Measurements from ENCODE around the gene FGF11. TPM values are rescaled to one million over a fixed set of nuclear protein-coding genes. Genes with fewer than 3 reads are reported as not detected.
"Not testable (repeated sequence)": the region's sequence is repeated elsewhere in the genome, so short reads cannot be mapped to it uniquely, and the experiment has no call there.

Gene FGF11
- polyA plus RNA-seq, 2 of the 4 experiments (the other 2 are of a cell fraction) = 1.4 to 1.8 TPM

- WGBS (ENCODE audit: missing lambda C conversion rate) = 69% methylated on average over 6 of the region's 6 CpGs
- ChIA-PET CTCF (interaction anchor here (1.1 kb wide), 1 partner anchor 107 kb away, joined by 3 read pairs; no protein-coding TSS in a partner anchor), POLR2A (interaction anchor here (2.7 kb wide), 1 partner anchor 79 kb away, joined by 23 read pairs; the partner anchor contains the start of gene TMEM256)
- peak overlapping the region; percentile 98 for H3K4me2 ChIP-seq
- peak overlapping the region; percentile 91 to 97 for H3K27ac ChIP-seq
- H3K9me3 ChIP-seq; DNase-seq (ENCODE audit: low read depth in 1 of 2, low spot score in 1 of 2); ATAC-seq; FAIRE-seq: not testable (repeated sequence)
- peaks cover 45% of the 10 kb centered on the region for H3K4me1 ChIP-seq
- H3K4me3 ChIP-seq = peak overlapping the region; percentile 70; the same call in 2 of the 3 replicates
Observed at GRCh38 chr17:7482742-7483088, 43.4 kb downstream of the FGF11 start.

- Histone ChIP-seq H3K9me3 (no peaks in the 10 kb centered on the region), H3K4me2 (peak overlapping the region; percentile 98), H3K4me3 (peak overlapping the region; percentile 70), H3K27ac (peak overlapping the region; percentile 91 to 97), H3K4me1 (peaks cover 40% of the 10 kb centered on the region)
- ChIA-PET CTCF (interaction anchor here (0.6 to 4.9 kb wide), 4 partner anchors 21 to 852 kb away, joined by 3 to 30 read pairs (median 6); partner anchors contain the start of gene TMEM95), POLR2A (interaction anchor here (0.5 to 3.6 kb wide), 35 partner anchors 8 to 671 kb away, joined by 3 to 33 read pairs (median 5); partner anchors contain the start of genes CD68, CHRNB1, PLSCR3 and SENP3)
- DNase-seq (ENCODE audit: low read depth in 1 of 2, low spot score in 1 of 2) = peak; percentile 96
- 4% methylated on average over 38 of the region's 38 CpGs for WGBS (ENCODE audit: missing lambda C conversion rate)
- no peak for TF ChIP-seq PBX3 (IDR thresholded peaks at IDR 0.05)
- TF ChIP-seq MAFK (IDR thresholded peaks at IDR 0.05; ENCODE audit: partially characterized antibody) = peak; percentile 53
- peak; percentile 74 for TF ChIP-seq TP53 (CRISPR knock-in tag; IDR thresholded peaks at IDR 0.05)
- no peak for TF ChIP-seq RFX5 (IDR thresholded peaks at IDR 0.05)
- TF ChIP-seq, protein P1, sequence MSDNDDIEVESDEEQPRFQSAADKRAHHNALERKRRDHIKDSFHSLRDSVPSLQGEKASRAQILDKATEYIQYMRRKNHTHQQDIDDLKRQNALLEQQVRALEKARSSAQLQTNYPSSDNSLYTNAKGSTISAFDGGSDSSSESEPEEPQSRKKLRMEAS (IDR thresholded peaks at IDR 0.05) = peak; percentile 54; the same call in 1 of the 2 replicates
- 0 out of 2 replicates have a peak, but pooled peaks have one; percentile 19 for TF ChIP-seq MAZ (IDR thresholded peaks at IDR 0.05; ENCODE audit: borderline replicate concordance, low read depth, low read length)
- peak; percentile 74 for TF ChIP-seq POLR2A (IDR thresholded peaks at IDR 0.05; ENCODE audit: low read length)
- TF ChIP-seq KDM5A (IDR thresholded peaks at IDR 0.05) = 0 out of 2 replicates have a peak, but pooled peaks have one; percentile 18
- TF ChIP-seq RAD21 (conservative IDR thresholded peaks at IDR 0.05 in 1 of 2, IDR thresholded peaks at IDR 0.05 in 1 of 2) = no peak
- TF ChIP-seq POLR2AphosphoS2 (conservative IDR thresholded peaks at IDR 0.05; ENCODE audit: low read length) = 0 out of 2 replicates have a peak, but pooled peaks have one; percentile 7
- TF ChIP-seq HOXA7 (CRISPR knock-in tag; IDR thresholded peaks at IDR 0.05) = peak; percentile 81; the same call in 1 of the 2 replicates
- peak; percentile 34 for TF ChIP-seq BHLHE40 (IDR thresholded peaks at IDR 0.05; ENCODE audit: low read depth, low read length)
- TF ChIP-seq HOXB5 (CRISPR knock-in tag; IDR thresholded peaks at IDR 0.05) = no peak
- TF ChIP-seq PHF8 (IDR thresholded peaks at IDR 0.05; ENCODE audit: borderline replicate concordance, low read depth) = peak; percentile 78; the same call in 1 of the 2 replicates
- TF ChIP-seq USF2 (IDR thresholded peaks at IDR 0.05) = peak; percentile 30; the same call in 1 of the 2 replicates
- TF ChIP-seq TFCP2L1 (CRISPR knock-in tag; IDR thresholded peaks at IDR 0.05) = 0 out of 2 replicates have a peak, but pooled peaks have one; percentile 78
- TF ChIP-seq, protein P2, sequence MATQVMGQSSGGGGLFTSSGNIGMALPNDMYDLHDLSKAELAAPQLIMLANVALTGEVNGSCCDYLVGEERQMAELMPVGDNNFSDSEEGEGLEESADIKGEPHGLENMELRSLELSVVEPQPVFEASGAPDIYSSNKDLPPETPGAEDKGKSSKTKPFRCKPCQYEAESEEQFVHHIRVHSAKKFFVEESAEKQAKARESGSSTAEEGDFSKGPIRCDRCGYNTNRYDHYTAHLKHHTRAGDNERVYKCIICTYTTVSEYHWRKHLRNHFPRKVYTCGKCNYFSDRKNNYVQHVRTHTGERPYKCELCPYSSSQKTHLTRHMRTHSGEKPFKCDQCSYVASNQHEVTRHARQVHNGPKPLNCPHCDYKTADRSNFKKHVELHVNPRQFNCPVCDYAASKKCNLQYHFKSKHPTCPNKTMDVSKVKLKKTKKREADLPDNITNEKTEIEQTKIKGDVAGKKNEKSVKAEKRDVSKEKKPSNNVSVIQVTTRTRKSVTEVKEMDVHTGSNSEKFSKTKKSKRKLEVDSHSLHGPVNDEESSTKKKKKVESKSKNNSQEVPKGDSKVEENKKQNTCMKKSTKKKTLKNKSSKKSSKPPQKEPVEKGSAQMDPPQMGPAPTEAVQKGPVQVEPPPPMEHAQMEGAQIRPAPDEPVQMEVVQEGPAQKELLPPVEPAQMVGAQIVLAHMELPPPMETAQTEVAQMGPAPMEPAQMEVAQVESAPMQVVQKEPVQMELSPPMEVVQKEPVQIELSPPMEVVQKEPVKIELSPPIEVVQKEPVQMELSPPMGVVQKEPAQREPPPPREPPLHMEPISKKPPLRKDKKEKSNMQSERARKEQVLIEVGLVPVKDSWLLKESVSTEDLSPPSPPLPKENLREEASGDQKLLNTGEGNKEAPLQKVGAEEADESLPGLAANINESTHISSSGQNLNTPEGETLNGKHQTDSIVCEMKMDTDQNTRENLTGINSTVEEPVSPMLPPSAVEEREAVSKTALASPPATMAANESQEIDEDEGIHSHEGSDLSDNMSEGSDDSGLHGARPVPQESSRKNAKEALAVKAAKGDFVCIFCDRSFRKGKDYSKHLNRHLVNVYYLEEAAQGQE (IDR thresholded peaks at IDR 0.05) = no peak
- ATAC-seq = peak; percentile 68 to 81
- no peak for FAIRE-seq
Observed at GRCh38 chr17:7483255-7484066, 44.1 kb downstream of the FGF11 start.
